ENCODE results near the gene SMARCC1. TPM values are rescaled to one million over a fixed set of nuclear protein-coding genes. Genes with fewer than 3 reads are reported as not detected.

SMARCC1 gene
- total RNA-seq, 2 donors from 2014 or later, result 49.9 to 58.7 TPM

DNA sequence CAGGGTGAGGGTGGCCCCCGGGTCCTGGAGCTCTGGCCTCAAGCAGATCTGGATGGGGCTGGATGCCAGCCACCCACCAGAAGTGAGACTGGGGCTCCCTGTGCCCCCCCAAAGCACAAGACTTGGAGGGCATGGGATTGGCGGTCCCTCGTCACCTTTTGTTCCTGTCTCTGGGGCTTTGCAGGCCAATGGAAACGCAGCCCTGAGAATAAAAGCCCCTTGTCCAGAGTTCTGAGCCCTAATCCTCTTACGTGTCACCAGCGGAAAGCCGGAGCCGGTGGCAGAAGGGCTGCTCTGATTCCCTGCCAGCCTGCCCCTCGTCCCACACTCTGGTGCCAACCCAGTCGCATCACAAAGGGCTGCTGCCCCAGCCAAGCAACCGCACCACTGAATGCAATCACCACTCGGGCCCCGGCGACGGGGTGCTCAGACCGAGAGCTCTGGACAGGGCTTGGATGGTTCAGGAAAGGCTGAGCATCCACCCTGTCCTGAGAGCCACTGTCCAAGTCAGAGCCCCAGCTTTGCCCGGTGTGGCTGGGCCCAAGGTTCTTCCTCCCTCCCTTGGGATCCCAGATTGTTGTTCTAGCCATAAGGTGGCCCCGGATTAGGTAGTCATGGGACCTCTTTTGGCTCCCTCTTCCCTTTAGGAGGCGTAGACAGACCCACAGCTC, 245.3 kb downstream of the SMARCC1 start:
- no peak for DNase-seq (ENCODE audit: low spot score)
- intact Hi-C loops (cut with DNase I), result no loop called here
- TF ChIP-seq POLR2A (IDR thresholded peaks at IDR 0.05), result no peak
- no peak for TF ChIP-seq POLR2AphosphoS5 (IDR thresholded peaks at IDR 0.05)
- TF ChIP-seq, protein P1, sequence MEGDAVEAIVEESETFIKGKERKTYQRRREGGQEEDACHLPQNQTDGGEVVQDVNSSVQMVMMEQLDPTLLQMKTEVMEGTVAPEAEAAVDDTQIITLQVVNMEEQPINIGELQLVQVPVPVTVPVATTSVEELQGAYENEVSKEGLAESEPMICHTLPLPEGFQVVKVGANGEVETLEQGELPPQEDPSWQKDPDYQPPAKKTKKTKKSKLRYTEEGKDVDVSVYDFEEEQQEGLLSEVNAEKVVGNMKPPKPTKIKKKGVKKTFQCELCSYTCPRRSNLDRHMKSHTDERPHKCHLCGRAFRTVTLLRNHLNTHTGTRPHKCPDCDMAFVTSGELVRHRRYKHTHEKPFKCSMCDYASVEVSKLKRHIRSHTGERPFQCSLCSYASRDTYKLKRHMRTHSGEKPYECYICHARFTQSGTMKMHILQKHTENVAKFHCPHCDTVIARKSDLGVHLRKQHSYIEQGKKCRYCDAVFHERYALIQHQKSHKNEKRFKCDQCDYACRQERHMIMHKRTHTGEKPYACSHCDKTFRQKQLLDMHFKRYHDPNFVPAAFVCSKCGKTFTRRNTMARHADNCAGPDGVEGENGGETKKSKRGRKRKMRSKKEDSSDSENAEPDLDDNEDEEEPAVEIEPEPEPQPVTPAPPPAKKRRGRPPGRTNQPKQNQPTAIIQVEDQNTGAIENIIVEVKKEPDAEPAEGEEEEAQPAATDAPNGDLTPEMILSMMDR (IDR thresholded peaks at IDR 0.05), result no peak
- Histone ChIP-seq H3K27me3 (replicated peaks; ENCODE audit: insufficient read depth) (no peaks in the 10 kb centered on the region), H3K4me1 (replicated peaks) (no peaks in the 10 kb centered on the region), H3K36me3 (no peaks in the 10 kb centered on the region), H3K4me3 (no peak overlapping the region), H3K27ac (no peak overlapping the region), H3K9me3 (no peaks in the 10 kb centered on the region)
- WGBS, result 84% methylated on average over 19 of the region's 19 CpGs

Small RNAs within 50 kb of the gene (small RNA-seq; reads per million reads assigned to genes)
- gene RF02271 (0 reads per million in 2 donors), gene RN7SL870P (0 reads per million in 2 donors)

Other genes starting within 250 kb of the SMARCC1 start
- gene CSPG5, start 203.0 kb downstream of the SMARCC1 start, total RNA-seq, result 1 to 10 TPM in 1 of 2 donors, under 1 TPM in 1; 0.14 to 1.2 TPM
- 100 to 1,000 TPM in 1 of 2 donors, 10 to 100 TPM in 1; 72.9 to 107 TPM for gene DHX30, start 21.2 kb upstream of the SMARCC1 start, total RNA-seq
- gene MAP4, start 234.5 kb upstream of the SMARCC1 start, total RNA-seq, result 100 to 1,000 TPM in 1 of 2 donors, 10 to 100 TPM in 1; 74.3 to 230 TPM